Activated CD4-positive, alpha-beta T cell treated with anti-CD3 and anti-CD28 coated beads, Interleukin-2, amount 50 U/mL, for 24 hours (primary cell): ENCODE results near the gene C1RL.

ENCODE experiments used
- DNase-seq, 2 donors: peaks; one replicate each; pipeline ENCODE4 v3.0.0-alpha.2; 2020; ENCODE audit warnings: low read depth in 1 of 2, low spot score in 1 of 2

C1RL gene, protein sequence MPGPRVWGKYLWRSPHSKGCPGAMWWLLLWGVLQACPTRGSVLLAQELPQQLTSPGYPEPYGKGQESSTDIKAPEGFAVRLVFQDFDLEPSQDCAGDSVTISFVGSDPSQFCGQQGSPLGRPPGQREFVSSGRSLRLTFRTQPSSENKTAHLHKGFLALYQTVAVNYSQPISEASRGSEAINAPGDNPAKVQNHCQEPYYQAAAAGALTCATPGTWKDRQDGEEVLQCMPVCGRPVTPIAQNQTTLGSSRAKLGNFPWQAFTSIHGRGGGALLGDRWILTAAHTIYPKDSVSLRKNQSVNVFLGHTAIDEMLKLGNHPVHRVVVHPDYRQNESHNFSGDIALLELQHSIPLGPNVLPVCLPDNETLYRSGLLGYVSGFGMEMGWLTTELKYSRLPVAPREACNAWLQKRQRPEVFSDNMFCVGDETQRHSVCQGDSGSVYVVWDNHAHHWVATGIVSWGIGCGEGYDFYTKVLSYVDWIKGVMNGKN

GRCh38 chr12:7108796-7109571 lies at the start of gene C1RL:
Gene C1RL (minus strand): TSS chr12:7109214. CDS start chr12:7109180, 34 bp downstream.
- DNase-seq, result peak; percentile 79 to 80

- DNase-seq, result no peak
Observed at GRCh38 chr12:7157391-7157790, 48.4 kb upstream of the C1RL start.

DNA sequence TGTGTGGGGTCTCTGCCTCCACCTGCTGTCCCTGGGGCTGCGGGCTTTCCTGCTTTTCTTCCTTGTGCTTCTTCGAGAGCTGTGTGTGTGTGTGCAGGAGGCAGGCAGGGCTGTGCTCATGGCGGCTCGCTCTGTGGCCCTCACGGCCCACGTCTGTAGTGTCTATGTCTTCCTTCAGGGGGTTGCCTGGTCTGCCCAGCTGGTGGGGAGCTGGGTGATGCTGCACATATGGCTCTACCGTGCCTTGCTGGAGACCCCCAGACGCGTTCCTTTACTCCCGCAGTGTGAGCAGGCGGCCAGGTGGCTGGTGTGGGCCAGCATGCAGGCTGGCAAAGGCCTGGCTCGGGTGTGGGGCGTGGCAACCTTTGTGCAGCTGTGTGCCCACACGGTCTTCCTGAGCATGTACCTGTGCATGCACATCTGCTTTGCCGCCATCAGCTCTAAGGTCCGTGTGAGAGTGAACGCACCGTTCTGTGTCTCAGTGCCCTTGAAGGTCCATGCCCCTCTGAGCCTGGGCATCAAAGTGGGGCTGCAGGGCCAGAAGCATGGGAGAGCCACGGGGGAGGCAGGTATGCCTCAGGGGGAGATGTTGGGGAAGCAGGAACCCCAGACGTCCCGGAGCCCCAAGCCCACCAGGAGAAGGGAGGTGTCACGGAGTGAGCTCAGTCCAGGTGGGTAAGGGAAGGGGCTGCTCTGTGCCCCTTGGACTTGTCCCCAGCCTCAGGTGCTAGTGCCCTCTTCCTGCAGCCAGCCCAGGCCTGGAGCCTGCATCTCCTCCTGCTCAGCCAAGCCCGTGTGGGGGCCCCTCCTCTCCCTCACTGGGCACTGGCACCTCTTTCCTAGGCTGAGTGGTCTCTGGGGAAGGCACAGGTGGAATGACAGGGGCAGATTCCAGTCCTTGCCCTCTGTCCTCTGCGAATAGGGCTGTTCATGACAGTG lies 47.5 kb upstream of the C1RL start:
- DNase-seq, result no peak

DNA sequence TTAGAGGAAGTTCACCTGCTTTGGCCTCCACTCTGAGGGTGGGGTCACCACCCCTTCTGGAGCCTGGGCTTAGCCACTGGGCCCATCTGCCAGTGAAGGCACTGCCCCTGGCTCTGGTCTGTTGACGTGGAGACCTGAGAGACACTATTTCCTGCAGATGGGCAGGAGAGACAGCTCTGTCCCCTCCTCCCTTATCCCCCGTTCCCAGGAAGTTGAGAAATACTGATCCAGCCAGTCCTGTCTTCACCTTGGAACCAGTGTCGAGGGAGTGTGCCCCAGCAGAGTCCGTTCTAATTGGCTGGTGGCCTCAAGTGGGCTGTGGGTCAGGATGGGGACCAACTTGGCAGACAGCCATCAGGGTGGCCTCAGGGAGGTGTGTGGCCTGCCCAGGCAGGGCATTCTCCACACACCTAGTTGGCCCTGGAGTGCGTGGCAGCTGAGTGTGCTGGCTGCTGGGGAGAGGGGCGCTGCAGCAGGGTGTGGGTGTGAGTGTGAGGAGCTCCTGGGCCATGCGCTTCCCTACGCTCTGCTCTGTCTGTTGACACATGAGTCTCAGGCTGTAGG lies 46.5 kb upstream of the C1RL start:
- DNase-seq, result no peak

DNA sequence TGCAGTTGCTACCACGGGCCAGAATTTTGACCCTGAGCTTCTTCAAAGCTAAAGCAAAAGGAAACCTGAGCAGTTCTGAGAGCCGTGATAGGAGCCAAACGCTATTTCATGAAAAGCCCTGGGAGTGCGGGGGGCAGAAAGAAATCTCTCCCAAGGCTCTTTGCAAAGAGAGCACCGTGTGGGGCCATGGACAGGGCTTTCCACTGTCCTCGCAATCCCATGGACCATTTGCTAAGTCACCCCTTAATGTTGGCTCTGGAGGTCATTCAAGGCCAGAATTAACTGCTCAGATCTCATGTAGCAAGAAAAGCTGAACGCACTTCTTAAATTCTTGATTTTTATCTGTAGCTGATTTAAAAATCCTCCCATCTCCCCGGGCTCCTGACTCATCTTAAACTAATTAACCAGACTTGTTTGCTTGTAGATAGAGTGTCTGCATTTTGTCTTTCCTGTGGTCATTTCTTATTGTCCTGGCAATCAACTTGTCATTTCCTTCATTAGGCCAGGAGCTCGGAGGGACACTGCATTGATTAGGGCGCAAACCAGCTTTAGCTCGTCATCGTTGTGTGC lies 46.0 kb upstream of the C1RL start:
- no peak for DNase-seq

- DNase-seq, result no peak
Observed at GRCh38 chr12:7154042-7154441, 45.0 kb upstream of the C1RL start.

GRCh38 chr12:7152818-7153217 lies 43.8 kb upstream of the C1RL start:
- DNase-seq, result no peak

DNA sequence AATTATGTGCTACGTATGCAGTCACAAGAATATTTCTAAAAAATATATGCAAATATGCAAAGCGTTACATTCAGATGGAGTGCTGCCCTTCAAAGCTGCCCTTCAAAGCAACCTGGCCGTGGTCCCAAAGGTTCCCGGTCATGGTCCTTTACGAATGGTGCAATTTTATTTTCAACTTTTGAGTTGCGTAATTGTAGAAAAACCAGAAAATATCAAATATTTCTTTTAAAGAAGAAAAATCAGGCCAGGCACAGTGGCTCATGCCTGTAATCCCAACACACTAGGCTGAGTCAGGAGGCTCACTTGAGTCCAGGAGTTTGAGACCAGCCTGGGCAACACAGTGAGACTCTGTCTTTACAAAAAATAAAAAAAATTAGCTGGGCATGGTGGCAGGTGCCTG lies 42.5 kb upstream of the C1RL start:
- no peak for DNase-seq

DNA sequence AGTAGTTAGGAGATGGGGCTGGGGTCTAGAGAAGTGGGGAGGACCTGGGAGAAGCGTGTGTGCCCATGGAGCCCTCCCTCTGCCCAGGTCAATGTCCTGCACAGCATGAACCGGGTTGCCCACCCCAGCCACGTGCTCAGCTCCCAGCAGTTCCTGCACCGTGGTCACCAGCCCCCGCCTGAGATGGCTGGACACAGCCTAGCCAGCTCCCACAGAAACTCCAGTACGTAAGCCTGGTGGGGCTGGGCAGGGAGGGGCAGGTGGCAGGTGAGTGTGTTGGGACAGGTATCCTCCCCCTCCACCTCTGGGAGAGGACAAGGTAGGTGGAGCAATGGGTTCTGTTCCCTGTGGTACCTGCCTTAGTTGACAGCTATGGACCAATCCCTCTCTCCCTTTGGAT lies 41.8 kb upstream of the C1RL start:
- DNase-seq, result no peak

- DNase-seq, result no peak
Observed at GRCh38 chr12:7150356-7150755, 41.3 kb upstream of the C1RL start.

GRCh38 chr12:7146906-7147305 lies 37.9 kb upstream of the C1RL start:
- DNase-seq, result no peak

GRCh38 chr12:7146228-7146627 lies 37.2 kb upstream of the C1RL start:
- DNase-seq, result no peak

- no peak for DNase-seq
Observed at GRCh38 chr12:7145671-7146070, 36.7 kb upstream of the C1RL start.

GRCh38 chr12:7144414-7145120 lies 35.6 kb upstream of the C1RL start:
- no peak for DNase-seq

- no peak for DNase-seq
Observed at GRCh38 chr12:7143564-7143963, 34.5 kb upstream of the C1RL start.

DNA sequence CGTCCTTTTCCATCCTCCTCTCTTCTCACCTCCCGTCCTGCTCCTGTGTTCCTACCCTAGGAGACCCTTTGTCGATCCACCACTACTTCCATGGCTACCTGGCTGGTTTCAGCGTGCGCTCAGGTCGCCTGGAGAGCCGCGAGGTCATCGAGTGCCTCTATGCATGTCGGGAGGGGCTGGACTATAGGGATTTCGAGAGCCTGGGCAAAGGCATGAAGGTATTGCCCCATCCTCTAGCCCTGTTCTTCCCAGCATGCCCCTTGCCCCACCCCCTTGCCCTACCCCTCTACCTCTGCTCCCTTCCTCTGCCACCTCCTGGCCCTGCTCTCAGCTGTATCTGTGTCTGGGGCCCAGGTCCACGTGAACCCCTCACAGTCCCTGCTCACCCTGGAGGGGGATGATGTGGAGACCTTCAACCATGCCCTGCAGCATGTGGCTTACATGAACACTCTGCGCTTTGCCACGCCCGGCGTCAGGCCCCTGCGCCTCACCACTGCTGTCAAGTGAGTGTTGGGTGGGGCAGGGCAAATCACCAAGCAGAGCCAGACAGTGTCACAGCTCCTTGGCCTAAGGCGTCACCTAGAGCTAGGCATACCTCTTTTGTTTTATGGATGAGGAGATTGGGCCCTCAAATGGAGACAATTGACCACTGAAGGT lies 33.9 kb upstream of the C1RL start:
- DNase-seq, result no peak

- DNase-seq, result peak in 1 of 2 donors; percentile 40
Observed at GRCh38 chr12:7142056-7142644, 33.1 kb upstream of the C1RL start.

DNA sequence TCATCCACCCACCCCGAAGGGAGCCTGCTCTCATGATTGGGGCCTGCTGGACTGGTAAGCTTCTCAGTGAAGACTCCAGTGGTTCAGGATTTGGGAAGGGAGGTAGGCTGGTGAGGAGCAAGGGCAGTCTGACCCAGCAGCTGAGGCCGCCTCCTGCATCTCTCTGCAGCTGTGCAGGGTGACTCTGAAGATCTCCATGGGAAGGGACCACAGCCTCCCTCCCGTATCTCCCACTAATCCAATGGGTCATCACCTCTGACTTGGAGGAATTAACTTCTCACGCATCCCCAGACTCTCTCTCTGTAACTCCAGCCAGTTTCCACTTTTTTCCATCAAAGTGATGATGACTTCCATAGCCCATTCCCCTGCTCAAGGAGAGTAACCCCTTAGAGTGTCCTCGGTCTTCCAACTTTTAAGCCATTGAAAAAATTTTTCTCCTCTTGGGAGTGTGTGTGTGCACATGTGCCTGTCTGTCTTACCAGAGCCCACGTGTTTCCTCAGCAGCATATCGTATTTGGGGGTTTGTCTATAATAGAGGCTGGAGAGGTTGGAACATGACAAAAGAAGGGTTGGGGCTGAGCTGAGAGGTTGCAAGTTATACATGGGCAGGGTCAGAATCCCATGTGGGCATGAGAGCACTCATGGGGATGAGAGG lies 32.5 kb upstream of the C1RL start:
- DNase-seq, result no peak
